GM08714 (cell line): ENCODE results near the gene OSBPL5.

Source experiments
- H3K4me3 ChIP-seq: fragments of 200-500 bp; sonication (Bioruptor generic); 2 replicates; pipeline ENCODE4 v1.5.1; 2014; ENCODE audit warnings: mild to moderate bottlenecking, low read length, inconsistent platforms
- ZNF274 ChIP-seq: IDR thresholded peaks from 2 replicates; pipeline ENCODE4 v1.6.1; 2012; ENCODE audit warnings: mild to moderate bottlenecking, low read depth, low read length

Gene OSBPL5

GRCh38 chr11:3050386-3051195, 114.5 kb downstream of the OSBPL5 start:
- H3K4me3 ChIP-seq = no peak overlapping the region
- no peak for TF ChIP-seq ZNF274

GRCh38 chr11:3049430-3050243, 115.5 kb downstream of the OSBPL5 start:
- no peak for TF ChIP-seq ZNF274
- no peak overlapping the region for H3K4me3 ChIP-seq

- no peak for TF ChIP-seq ZNF274
Measured at GRCh38 chr11:3047637-3048036, 117.5 kb downstream of the OSBPL5 start.

GRCh38 chr11:3046641-3047040, 118.5 kb downstream of the OSBPL5 start:
- no peak overlapping the region for H3K4me3 ChIP-seq
- TF ChIP-seq ZNF274 = no peak

More at GRCh38 chr11:3047637-3048036, 117.5 kb downstream of the OSBPL5 start:
- H3K4me3 ChIP-seq = no peak overlapping the region

- no peak overlapping the region for H3K4me3 ChIP-seq
- TF ChIP-seq ZNF274 = no peak
Measured at GRCh38 chr11:3046190-3046589, 118.9 kb downstream of the OSBPL5 start.

- TF ChIP-seq ZNF274 = no peak
Measured at GRCh38 chr11:3044915-3045314, 120.2 kb downstream of the OSBPL5 start.

GRCh38 chr11:3044004-3044403, 121.1 kb downstream of the OSBPL5 start:
- TF ChIP-seq ZNF274 = no peak
- H3K4me3 ChIP-seq = no peak overlapping the region

More at GRCh38 chr11:3044915-3045314, 120.2 kb downstream of the OSBPL5 start:
- no peak overlapping the region for H3K4me3 ChIP-seq

GRCh38 chr11:3043315-3043871, 121.7 kb downstream of the OSBPL5 start:
- no peak for TF ChIP-seq ZNF274
- H3K4me3 ChIP-seq = no peak overlapping the region

- TF ChIP-seq ZNF274 = no peak
- no peak overlapping the region for H3K4me3 ChIP-seq
Measured at GRCh38 chr11:3042496-3043314, 122.4 kb downstream of the OSBPL5 start.

GRCh38 chr11:3041699-3042441, 123.2 kb downstream of the OSBPL5 start:
- no peak for TF ChIP-seq ZNF274
- no peak overlapping the region for H3K4me3 ChIP-seq

GRCh38 chr11:3040881-3041280, 124.2 kb downstream of the OSBPL5 start:
- no peak overlapping the region for H3K4me3 ChIP-seq
- no peak for TF ChIP-seq ZNF274

GRCh38 chr11:3037945-3038271, 127.2 kb downstream of the OSBPL5 start:
- no peak overlapping the region for H3K4me3 ChIP-seq
- no peak for TF ChIP-seq ZNF274
